Frontal cortex (tissue), 4 donors: ENCODE measurements around the gene LRFN2. TPM values are rescaled to one million over a fixed set of nuclear protein-coding genes. Genes with fewer than 3 reads are reported as not detected.

ENCODE experiments used
- DNase-seq, 2 donors: peaks; one replicate each; pipeline ENCODE4 v3.0.0; 2012; ENCODE audit warnings: low spot score in 2 of 2
- FAIRE-seq: peaks from 2 replicates; lab custom pipeline; 2012; peaks lifted over from hg19 to GRCh38; lab: Jason Lieb, UNC
- total RNA-seq: library from RNA; depleted of rRNA; stranded (reverse); fragments of >200 nt; gene quantifications from one replicate; pipeline ENCODE4 v1.2.3, GENCODE V29; 2014
- donor health status: control.
- donor health status: control.
- donor health status: control.

LRFN2 gene
- total RNA-seq, 1 donor from 2014 or later = 24.1 TPM

GRCh38 chr6:40444312-40444711 is 142.9 kb downstream of the LRFN2 start:
- no peak for DNase-seq
- FAIRE-seq = no peak

GRCh38 chr6:40443842-40444241 is 143.3 kb downstream of the LRFN2 start:
- DNase-seq (no peak), FAIRE-seq (no peak)

- DNase-seq = no peak
- FAIRE-seq = no peak
Measured at GRCh38 chr6:40442591-40442990, 144.6 kb downstream of the LRFN2 start.

GRCh38 chr6:40441150-40441549 is 146.0 kb downstream of the LRFN2 start:
- FAIRE-seq (no peak), DNase-seq (no peak)

- DNase-seq = no peak
- FAIRE-seq = no peak
Measured at GRCh38 chr6:40440053-40440452, 147.1 kb downstream of the LRFN2 start.

GRCh38 chr6:40439026-40439800 is 148.0 kb downstream of the LRFN2 start:
- FAIRE-seq (no peak), DNase-seq (no peak)

GRCh38 chr6:40438246-40438887 is 148.8 kb downstream of the LRFN2 start:
- no peak for FAIRE-seq
- no peak for DNase-seq

- DNase-seq (no peak), FAIRE-seq (no peak)
Measured at GRCh38 chr6:40437631-40438030, 149.5 kb downstream of the LRFN2 start.

GRCh38 chr6:40436685-40437604 is 150.2 kb downstream of the LRFN2 start:
- DNase-seq (peak in 1 of 2 donors; percentile 43), FAIRE-seq (peak; percentile 51)

GRCh38 chr6:40432982-40433381 is 154.2 kb downstream of the LRFN2 start:
- FAIRE-seq = no peak
- no peak for DNase-seq

GRCh38 chr6:40431706-40432105 is 155.5 kb downstream of the LRFN2 start:
- FAIRE-seq = no peak

GRCh38 chr6:40427196-40427595 is 160.0 kb downstream of the LRFN2 start:
- FAIRE-seq (no peak), DNase-seq (no peak)

More at GRCh38 chr6:40431706-40432105, 155.5 kb downstream of the LRFN2 start:
- DNase-seq = no peak

- FAIRE-seq = no peak
Measured at GRCh38 chr6:40426346-40427066, 160.7 kb downstream of the LRFN2 start.

GRCh38 chr6:40425192-40425919 is 161.8 kb downstream of the LRFN2 start:
- DNase-seq = no peak
- no peak for FAIRE-seq

More at GRCh38 chr6:40426346-40427066, 160.7 kb downstream of the LRFN2 start:
- no peak for DNase-seq

GRCh38 chr6:40422046-40422445 is 165.1 kb downstream of the LRFN2 start:
- no peak for DNase-seq
- no peak for FAIRE-seq

GRCh38 chr6:40419946-40420728 is 167.0 kb downstream of the LRFN2 start:
- DNase-seq (no peak), FAIRE-seq (no peak)

- DNase-seq (no peak), FAIRE-seq (no peak)
Measured at GRCh38 chr6:40419377-40419776, 167.8 kb downstream of the LRFN2 start.

GRCh38 chr6:40417031-40417430 is 170.1 kb downstream of the LRFN2 start:
- FAIRE-seq (no peak), DNase-seq (no peak)
